Measurements from ENCODE around the gene MARK1.
"Not testable (repeated sequence)": the region's sequence is repeated elsewhere in the genome, so short reads cannot be mapped to it uniquely, and the experiment has no call there.

DNA sequence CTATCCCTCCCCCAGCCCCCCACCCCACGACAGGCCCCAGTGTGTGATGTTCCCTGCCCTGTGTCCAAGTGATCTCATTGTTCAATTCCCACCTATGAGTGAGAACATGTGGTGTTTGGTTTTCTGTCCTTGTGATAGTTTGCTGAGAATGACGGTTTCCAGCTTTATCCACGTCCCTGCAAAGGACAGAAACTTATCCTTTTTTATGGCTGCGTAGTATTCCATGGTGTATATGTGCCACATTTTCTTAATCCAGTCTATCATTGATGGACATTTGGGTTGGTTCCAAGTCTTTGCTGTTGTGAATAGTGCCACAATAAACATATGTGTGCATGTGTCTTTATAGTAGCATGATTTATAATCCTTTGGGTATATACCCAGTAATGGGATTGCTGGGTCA is 77.7 kb downstream of the MARK1 start:
- TF ChIP-seq ZNF10, ZNF624, SP3 (tag by site-specific recombination; IDR thresholded peaks at IDR 0.05): not testable (repeated sequence)
- TF ChIP-seq, protein P1, sequence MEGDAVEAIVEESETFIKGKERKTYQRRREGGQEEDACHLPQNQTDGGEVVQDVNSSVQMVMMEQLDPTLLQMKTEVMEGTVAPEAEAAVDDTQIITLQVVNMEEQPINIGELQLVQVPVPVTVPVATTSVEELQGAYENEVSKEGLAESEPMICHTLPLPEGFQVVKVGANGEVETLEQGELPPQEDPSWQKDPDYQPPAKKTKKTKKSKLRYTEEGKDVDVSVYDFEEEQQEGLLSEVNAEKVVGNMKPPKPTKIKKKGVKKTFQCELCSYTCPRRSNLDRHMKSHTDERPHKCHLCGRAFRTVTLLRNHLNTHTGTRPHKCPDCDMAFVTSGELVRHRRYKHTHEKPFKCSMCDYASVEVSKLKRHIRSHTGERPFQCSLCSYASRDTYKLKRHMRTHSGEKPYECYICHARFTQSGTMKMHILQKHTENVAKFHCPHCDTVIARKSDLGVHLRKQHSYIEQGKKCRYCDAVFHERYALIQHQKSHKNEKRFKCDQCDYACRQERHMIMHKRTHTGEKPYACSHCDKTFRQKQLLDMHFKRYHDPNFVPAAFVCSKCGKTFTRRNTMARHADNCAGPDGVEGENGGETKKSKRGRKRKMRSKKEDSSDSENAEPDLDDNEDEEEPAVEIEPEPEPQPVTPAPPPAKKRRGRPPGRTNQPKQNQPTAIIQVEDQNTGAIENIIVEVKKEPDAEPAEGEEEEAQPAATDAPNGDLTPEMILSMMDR (tag by site-specific recombination; IDR thresholded peaks at IDR 0.05), result not testable (repeated sequence)

All from HEK293 (cell line).